HG03175 (cell line): Measurements from ENCODE around the gene SSNA1.

ENCODE experiments used
- ATAC-seq: cut with Tn5 transposase; IDR thresholded peaks from one replicate; pipeline ENCODE4 v1.9.1; 2021; ENCODE audit warnings: mild to moderate bottlenecking, moderate library complexity; ENCODE audit not compliant: unreplicated experiment

The SSNA1 gene

DNA sequence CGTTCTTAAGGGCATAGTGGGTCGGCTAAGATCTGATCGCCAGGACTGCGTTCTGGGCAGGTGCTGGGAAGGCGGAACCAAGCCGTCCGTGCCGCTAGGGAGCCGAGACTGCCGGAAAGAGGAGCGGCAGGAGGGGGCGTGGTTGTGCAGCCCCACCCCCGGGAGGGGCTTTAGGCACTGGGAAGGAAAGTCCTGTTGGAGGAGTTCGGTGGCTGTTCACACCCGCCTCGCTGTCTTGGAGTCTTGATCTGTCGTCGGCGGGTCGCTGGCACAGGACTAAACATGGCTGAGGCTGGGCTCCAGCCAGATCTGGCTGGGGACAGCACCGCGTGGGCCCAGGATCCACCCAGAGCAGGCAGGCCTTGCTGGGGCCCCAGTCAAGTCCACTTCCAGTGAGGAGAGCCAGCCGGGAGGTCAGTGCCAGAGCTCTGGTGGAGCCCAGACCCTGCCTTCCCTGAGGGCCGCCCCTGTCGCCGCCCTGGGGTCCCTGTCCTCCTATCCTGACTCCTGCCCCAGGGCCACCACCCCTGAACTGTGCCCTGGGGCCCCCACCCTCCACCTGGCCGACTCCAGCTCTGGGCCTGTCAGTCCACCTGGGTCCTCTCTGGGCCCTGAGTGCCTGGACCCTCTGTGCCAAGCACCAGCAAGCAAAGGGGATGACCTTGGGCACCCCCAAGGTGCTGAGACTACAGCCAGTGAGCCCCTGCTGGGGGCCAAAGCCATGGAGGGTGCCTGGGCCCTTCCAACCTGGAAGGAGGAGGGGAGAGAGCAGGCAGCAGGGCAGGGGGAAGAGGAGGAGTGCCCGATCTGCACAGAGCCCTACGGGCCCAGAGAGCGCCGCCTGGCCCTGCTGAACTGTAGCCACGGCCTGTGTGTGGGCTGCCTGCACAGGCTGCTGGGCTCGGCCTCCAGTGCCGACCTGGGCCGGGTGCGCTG lies 29.1 kb downstream of the SSNA1 start:
- no peak for ATAC-seq

DNA sequence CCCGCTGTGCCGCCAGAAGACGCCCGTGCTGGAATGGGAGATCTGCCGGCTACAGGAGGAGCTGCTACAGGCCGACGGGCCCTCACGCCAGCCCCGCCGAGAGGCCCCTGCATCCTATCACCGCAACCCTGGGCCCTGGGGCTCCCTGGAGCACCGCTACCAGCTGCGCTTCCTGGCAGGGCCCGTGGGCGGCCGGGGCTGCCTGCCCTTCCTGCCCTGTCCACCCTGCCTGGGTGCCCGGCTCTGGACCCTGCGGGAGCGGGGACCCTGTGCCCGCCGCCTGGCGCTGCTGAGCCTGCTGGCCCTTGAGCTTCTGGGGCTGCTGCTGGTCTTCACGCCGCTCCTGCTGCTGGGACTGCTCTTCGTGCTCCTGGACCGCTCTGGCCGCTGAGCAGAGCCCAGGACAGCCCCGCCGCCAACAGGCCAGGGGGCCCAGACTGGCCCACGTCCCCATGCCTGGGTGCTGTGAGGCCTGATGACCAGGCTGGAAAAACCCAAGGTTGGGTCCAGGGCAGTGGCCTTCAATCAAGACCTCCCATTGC lies 29.8 kb downstream of the SSNA1 start:
- no peak for ATAC-seq

DNA sequence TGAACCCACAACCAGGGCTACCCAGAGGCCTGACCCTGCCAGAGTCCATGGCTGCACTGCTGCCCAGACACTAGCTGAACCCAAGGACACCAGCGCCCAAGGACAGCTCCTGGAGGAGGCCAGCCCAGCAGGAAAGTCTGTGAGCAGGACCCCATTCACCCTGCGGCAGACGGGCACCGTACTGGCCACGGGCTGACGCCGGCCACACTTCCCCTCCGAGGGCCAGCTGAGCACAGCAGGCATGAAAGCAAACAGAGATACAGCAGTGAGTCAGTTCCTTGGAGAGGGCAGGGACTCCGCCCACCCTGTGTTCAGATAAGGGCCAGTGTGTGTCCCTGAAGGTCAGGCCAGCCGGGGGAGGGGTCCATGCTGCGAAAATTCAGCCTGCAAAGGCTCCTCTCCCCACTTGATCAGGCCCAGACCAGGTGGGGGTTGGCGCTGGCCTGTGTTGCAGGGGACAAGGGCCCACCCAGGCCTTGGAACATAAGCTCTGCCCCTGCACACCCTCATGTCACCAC lies 30.3 kb downstream of the SSNA1 start:
- ATAC-seq: no peak

DNA sequence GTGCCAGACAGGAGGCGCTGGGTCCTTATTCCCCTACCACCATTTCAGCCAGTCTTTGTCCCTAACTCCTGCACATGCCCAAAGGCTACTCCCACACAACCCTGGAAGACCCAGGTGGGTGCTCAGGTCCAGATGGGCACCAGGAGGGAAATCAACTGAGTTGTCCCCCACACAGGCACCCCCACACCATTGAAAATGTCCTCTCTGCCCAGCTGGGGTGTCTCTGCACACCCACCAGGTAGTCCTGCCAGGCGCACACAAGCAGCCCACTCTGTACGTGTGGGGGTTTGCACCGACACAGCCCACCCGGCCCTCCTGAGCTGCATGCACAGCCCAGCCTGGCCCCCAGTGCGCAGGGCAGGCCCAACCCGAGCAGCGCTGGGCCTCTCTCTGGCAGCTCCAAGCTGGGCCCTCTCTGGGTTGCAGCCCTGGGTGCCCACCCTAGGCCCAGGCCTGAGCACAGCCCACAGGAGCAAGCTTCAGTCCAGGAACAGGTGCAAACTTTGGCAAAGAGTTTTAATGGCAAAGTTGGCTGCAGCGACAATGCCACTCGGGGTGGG lies 31.4 kb downstream of the SSNA1 start:
- no peak for ATAC-seq

DNA sequence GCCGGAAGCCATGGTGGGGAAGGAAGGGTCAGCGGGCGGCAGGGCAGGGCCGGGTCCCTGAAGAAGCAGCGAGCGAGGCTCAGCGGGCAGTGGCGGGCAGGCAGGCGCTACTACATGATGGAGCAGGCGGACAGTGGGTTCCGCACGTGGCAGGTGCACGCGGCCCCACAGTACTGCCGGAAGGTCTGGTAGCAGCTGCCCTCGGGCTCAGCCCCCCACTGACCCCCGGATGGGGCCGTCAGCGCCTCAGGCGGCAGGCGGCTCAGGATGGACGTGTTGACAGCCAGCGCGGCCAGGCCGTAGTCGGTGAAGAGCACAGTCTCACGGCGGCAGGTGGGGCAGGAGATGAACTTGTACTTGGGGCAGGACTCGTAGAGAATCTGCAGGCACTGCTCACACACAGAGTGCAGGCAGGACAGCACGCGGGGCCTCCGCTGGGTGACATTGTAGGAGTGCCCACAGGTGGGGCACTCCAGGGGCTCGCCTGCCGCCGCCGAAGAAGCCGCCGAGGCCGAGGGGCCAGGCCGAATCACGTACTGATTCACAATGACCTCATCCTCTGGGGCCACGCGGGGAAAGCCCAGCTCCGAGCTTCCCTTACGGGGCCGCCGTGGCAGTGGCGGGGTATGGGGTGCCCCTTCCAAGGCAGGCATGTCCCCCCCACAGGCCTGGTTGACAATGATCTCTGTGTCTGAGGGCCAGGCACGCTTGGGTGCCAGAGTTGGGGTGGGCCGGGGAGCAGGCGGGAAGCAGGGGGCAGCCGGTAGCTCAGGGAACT lies 32.0 kb downstream of the SSNA1 start:
- no peak for ATAC-seq

DNA sequence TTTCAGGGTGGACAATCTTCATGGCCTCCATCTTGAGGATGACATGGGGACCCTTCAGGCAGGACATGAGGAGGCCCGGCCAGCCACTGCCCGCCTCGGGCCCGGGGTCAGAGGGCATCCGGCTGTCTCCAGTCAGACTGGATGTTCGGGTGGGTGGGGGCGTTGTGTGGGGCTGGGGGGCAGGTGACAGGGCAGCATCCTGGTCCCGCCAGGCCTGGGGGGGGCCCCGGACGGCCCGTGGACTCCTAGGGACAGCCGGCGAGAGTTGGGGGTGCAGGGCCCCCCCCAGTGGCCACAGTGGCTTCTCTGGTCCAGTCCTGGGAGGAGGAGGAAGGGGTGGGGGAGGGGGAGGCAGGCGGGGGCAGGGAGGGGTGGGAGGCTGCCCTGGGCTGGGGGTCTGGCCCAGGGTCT lies 32.6 kb downstream of the SSNA1 start:
- no peak for ATAC-seq

DNA sequence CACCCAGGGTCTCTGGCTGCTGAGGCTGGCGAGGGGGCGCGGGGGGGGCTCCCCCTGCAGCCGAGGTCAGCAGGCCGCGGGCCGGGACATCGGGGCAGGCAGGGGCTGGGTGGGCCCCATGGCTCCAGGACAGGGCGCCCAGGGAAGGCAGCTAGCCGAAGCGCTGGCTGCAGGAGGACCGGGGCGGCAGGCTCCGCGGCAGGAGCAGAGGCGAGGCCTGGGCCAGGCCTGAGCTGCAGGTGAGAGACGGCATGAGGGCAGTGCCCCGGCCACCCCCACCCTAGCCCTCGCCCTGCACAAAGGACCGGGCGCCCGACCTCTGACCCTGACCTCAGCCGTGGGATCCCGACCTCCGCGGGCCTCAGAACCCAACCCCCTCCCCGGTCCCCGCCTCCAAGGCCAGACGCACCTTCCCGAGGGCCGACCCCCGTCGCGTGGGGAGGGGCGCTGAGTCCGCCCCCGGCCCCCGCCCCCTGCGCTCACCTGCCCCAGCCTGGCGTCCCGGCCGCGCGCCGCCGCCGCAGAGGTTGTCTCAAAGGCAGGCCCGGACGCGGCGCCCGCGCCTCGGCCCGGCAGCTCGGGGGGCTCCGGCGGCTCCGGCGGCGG lies 33.1 kb downstream of the SSNA1 start:
- ATAC-seq: no peak

DNA sequence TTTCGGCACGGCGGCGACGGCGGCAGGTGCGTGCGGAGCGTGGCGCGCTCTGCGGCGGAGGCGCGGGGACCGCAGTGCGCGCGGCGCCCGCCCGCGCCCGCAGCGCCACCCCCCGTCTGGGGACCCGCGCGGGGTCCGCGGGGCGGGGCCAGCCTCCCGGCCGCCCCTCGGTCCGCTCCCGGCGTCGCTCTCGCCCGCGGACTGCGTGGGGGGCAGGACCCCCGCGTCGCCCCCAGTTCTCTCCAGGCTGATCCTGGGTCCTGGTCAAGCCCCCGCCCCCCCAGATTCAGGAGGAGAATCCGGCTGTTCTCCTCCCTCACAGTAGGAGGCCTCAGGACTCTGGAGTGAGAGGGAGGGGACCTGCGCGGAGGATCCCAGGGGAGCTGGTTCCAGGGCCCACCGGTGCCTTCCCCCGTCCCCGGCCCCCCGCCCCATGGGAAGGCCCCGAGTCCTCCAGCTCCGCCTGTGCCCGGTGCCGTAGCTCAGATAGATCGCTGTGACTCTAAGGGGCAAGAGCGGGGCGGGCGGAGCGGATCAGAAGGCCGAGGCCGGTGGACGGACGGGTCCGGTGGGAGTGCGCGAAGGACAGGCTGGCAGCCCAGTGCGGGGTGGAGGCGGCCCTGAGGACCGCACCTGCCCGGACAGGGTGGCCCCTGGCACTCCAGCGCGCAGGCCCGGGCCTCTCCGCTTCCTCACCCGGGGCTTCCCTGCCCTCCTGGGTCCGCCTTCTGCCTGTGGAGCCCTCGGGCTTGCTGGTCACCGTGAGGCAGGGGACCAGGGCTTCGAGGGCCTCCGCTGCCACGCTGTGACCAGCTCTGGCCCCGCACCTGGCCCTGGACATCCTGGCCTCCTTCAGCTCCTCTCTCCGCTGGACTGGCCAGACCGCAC lies 34.0 kb downstream of the SSNA1 start, which contains the start of gene RNF208:
Gene RNF208, minus strand, starts transcription at position 51 of the 888 bp plus-strand sequence. CDS start 1,028 bp downstream, outside the sequence.
- peak; percentile 0 for ATAC-seq

DNA sequence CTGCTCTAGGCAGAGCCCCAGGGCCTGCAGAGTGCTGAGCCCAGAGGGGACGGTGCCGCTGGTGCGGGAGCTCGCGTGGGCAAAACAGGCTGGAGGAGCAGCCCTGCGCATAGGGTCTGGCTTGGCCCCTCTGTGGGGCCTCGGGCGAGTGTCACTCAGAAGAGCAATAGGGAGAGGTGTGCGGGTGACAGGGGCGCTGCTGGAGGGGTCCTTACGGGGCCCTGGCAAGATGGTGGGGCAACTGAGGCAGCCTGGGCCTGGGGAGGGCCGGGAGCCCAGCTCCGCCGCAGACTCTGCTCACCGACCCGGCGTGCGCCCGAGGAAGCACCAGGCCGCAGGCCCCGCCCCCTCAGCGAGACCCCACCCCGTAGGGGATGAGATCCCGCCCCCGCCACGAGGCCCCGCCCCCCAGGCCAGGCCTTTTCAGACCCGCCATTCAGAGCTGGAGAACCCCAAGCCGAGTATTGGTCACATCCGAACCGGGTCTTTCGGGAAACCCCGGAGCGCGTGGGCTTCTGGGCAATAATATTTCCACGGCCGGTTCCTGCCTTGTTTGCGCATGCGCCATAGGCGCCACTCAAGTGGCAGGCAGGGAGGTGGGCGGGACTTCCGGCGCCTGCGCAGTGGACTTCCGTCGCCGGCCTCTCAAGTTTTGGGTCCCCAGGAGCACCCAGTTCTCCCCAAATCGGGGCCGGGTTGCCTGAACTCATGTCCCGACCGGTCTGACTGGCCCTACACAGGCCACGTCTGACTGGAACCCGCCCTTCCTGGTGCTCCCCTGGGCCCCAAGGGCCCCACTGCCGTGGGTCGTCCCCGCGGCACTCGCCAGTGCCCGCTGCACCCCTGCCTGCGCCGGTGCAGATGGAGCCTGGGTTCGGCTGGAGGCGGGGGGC lies 34.8 kb downstream of the SSNA1 start:
- peak; percentile 74 for ATAC-seq

DNA sequence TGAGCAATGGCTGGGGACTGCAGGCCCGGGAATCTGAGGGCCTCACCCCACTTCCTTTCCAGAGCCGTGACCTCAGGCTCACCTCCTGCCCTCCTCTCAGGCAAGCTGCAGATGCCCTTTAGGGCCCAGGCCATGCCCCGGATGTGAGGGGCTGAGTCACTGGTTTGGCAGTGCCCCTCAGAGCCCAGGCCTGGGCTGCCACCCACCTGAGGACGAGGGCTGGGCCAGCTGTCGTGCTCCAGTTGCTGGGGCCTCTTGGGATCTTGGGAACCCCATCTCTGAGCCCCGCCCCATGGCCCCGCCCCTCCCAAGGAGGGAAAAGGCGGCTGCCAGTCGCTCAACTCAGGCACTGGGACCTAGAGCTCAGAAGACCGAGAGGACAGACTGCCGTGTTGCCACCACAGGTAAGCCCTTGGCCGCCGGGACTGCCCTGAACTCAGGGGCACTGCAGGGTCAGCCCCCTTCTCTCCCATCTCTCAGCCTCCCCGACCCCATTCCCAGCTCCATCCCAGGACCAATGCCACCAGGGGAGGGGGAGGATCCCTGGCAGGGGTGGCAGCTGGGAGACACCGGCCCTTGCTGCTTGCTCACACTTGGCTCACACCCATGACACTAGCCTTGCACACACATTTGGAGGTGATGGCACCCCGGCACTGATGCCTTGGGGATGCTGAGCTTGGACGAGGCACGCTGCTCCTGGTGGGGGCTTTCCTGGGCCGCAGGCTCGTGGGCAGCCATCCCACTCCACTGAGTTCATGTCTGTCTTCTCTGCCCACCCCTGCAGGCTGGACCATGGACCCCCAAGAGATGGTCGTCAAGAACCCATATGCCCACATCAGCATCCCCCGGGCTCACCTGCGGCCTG lies 36.6 kb downstream of the SSNA1 start, which contains the start of gene CYSRT1:
Gene CYSRT1, plus strand, starts transcription at position 345 of the 865 bp plus-strand sequence. Its CDS starts 448 bp downstream, at position 793.
- no peak for ATAC-seq

DNA sequence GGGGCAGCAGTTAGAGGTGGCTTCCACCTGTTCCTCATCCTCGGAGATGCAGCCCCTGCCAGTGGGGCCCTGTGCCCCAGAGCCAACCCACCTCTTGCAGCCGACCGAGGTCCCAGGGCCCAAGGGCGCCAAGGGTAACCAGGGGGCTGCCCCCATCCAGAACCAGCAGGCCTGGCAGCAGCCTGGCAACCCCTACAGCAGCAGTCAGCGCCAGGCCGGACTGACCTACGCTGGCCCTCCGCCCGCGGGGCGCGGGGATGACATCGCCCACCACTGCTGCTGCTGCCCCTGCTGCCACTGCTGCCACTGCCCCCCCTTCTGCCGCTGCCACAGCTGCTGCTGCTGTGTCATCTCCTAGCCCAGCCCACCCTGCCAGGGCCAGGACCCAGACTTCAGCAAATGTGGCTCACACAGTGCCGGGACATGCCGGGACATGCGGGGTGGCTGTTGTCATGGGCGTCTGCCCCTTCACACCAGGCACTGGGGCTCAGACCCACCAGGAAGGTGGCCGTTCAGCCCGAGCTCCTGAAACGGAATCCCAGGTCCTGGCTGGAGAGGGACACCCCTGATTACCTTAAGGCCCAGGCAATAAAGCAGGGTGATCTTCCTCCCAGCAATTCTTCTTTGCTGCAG lies 37.3 kb downstream of the SSNA1 start:
- ATAC-seq: no peak

DNA sequence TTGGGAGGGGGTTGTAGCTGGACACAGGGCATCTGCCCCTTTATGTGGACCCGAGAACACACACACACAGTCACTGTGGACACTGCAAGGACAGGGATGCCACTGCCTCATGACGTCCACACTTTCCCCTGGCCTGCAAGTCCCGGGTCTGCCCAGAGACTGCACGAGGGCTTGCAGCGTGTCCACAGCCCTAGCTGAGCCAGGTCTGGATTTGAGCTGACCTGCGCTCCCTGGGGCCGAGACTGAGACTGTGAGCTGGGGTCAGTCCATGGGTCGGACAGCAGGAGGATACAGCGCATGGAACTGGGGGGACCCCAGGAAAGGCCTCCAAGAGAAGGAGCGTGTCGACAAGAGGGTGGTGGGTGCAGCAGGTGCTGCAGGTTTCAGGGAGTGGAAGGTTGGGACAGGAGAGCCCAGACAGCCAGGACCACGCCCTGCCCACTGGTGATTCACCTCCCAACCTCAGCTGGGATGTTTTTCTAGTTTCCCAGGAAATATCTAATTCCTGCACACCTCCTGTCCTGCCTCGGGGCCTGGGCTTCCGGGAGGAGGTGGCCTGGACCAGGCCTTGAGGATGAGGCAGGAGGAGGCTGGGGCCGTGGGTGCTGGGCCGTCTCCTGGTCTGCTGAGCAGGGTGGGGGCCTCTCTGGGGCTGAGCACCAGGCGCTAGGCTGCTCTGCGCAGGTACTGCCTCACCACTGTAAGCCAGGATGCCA lies 38.0 kb downstream of the SSNA1 start:
- no peak for ATAC-seq

DNA sequence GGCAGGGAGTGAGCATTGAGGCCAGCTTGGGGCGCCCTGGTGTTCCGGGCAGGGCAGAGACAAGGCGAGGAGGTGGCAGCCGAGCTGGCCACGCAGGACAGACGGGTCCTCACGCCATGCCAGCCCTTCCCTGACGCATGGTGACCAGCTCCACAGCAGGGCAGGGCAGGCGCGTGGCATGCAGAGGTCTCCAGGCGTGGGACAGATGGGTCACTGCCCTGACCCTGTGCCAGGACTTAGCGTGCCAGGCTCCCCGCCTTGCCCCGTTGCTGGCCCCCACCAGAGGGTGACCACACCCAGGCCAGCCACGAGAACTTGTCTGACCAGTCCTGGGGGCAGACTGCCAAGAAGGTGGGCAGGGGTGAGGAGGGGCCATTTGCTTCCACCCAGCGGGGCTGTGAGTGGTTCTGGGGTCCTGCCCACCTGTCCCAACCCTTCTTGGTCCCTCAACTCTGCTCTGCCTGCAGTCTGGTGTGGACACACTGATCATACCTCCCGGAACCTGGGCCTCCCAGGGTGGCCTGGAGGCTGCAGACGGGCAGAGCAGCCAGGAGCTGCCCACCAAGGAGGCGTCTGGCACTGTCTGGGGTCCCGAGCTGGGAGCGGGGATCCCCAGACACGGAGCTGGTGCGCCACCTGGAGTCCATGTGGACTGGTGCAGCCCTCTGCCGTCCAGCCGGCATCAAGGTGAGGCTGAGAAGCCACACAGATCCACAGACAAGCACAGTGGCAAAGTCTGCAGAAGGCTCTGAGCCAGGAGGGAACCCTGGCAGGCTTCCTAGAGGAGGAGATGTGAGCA lies 38.8 kb downstream of the SSNA1 start, which contains the start of gene RNF224:
Gene RNF224, plus strand, starts transcription at position 449 of the 799 bp plus-strand sequence. CDS start 834 bp downstream, outside the sequence.
- ATAC-seq: no peak

DNA sequence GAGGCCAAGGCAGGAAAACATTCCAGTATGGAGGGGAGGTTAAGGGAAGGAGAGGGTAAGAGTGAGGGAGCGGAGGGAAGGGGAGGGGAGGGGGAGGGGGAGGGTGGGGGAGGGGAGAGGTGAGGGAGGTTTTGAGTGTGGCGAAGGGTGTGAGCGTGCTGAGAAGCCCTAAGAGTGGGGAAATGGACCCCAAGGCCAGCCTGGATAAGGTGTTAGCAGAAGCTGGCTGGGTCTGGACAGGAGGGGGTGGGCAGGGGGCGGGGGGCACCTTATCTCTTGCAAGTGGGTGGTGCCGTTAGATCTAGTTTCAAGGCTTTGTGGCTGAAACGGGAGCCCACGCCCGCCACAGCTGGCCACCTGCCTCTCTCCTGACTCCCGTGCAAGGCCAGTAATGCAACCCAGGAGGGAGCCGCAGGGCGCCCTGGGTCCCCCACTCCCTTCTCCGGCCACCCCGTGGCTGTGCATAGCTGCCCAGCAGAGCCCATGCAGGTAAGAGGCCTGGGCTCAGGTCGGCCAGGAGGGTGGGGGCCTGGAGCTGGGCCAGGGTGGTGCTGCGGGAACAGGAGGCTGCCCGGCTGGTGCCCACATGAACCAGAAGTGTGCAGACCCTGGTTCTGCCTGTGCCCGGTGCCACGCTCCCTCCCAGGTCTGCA lies 39.5 kb downstream of the SSNA1 start:
- ATAC-seq: no peak

DNA sequence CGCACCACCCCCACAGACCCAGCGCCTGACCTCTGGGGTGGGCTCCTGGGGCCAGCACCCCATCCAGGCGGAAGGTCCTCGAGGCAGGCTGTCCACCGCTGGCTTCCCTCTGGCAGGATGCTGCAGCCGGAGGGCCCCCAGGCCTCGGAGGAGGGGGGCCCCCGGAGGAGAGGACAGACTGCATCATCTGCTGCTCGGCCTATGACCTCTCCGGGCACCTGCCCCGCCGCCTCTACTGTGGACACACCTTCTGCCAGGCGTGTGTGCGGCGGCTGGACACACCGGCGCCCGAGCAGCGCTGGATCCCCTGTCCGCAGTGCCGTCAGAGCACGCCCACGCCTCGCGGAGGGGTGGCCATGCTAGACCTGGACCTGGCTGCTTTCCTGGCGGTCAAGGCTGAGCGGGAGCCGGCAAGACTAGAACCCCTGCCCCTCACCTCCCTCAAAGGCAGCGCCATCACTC lies 40.1 kb downstream of the SSNA1 start:
- ATAC-seq: no peak
